CD4-positive, CD25-positive, alpha-beta regulatory T cell (primary cell): Measurements from ENCODE around the gene KRT86. TPM values are rescaled to one million over a fixed set of nuclear protein-coding genes. Genes with fewer than 3 reads are reported as not detected.

Experiments
- ATAC-seq, 2 donors: fragments of 150-1000 bp; cut with Tn5 transposase; one replicate each; pipeline ENCODE4 v1.10.0; 2021; ENCODE audit warnings: low read depth in 2 of 2, moderate number of reproducible peaks in 2 of 2, moderate library complexity in 1 of 2
- DNase-seq, 3 donors: peaks; one replicate each; pipeline versions ENCODE4 v3.0.0 to v3.0.0-alpha.2; 2012 to 2022; ENCODE audit warnings: mixed read lengths in 1 of 3
- H3K27ac ChIP-seq: one replicate; pipeline ENCODE4 v1.7.0; 2013; ENCODE audit warnings: mild to moderate bottlenecking, low read length; ENCODE audit not compliant: insufficient read depth, poor library complexity, severe bottlenecking
- H3K27me3 ChIP-seq: one replicate; pipeline ENCODE4 v1.7.0; 2013; ENCODE audit warnings: low read length; ENCODE audit not compliant: control insufficient read depth, insufficient read depth
- H3K36me3 ChIP-seq: one replicate; pipeline ENCODE4 v1.7.0; 2013; ENCODE audit warnings: mild to moderate bottlenecking, low read length, moderate library complexity; ENCODE audit not compliant: control insufficient read depth, insufficient read depth
- H3K4me1 ChIP-seq: 2 replicates; pipeline ENCODE4 v1.7.0; 2013; ENCODE audit warnings: mild to moderate bottlenecking, low read length; ENCODE audit not compliant: insufficient read depth, control insufficient read depth, poor library complexity, severe bottlenecking
- H3K4me3 ChIP-seq: one replicate; pipeline ENCODE4 v1.7.0; 2013; ENCODE audit warnings: low read depth, mild to moderate bottlenecking, low read length, moderate library complexity
- H3K9me3 ChIP-seq, 2 experiments: 1 replicate in 1 of 2; 2 replicates in 1 of 2; pipeline ENCODE4 v1.7.0; 2013; ENCODE audit warnings: low read length in 2 of 2, mild to moderate bottlenecking in 1 of 2, moderate library complexity in 1 of 2; ENCODE audit not compliant: control insufficient read depth in 2 of 2
- H3K27ac Mint-ChIP-seq, 3 donors: one replicate each; pipeline ENCODE4 v1.8.0; 2020 to 2022; ENCODE audit warnings: mild to moderate bottlenecking in 3 of 3, mixed read lengths in 3 of 3, moderate library complexity in 2 of 3
- H3K27me3 Mint-ChIP-seq: one replicate; pipeline ENCODE4 v1.8.0; 2022; ENCODE audit warnings: mild to moderate bottlenecking, mixed read lengths
- H3K36me3 Mint-ChIP-seq: one replicate; pipeline ENCODE4 v1.8.0; 2020; ENCODE audit warnings: mixed read lengths
- H3K4me1 Mint-ChIP-seq, 4 donors: one replicate each; pipeline ENCODE4 v1.8.0; 2020 to 2022; ENCODE audit warnings: mixed read lengths in 4 of 4, mild to moderate bottlenecking in 1 of 4
- H3K4me3 Mint-ChIP-seq, 4 donors: one replicate each; pipeline ENCODE4 v1.8.0; 2020 to 2022; ENCODE audit warnings: mild to moderate bottlenecking in 4 of 4, mixed read lengths in 4 of 4, moderate library complexity in 3 of 4
- H3K9me3 Mint-ChIP-seq, 7 donors: one replicate each; pipeline ENCODE4 v1.8.0; 2020 to 2022; ENCODE audit warnings: mixed read lengths in 7 of 7, mild to moderate bottlenecking in 3 of 7, moderate library complexity in 2 of 7
- polyA plus RNA-seq, 4 donors: library from polyadenylated mRNA; unstranded; fragments of 300-500 nt; fragmentation: Illumina TruSeq; gene quantifications; one replicate each; pipeline ENCODE4 v1.2.3, GENCODE V29; 2021
- total RNA-seq: library from RNA; stranded (reverse); gene quantifications from one replicate; pipeline ENCODE4 v1.2.3, GENCODE V29; 2022

The KRT86 gene
- total and polyA plus RNA-seq, 5 donors from 2014 or later, result 0.10 TPM; not detected in 4

DNA sequence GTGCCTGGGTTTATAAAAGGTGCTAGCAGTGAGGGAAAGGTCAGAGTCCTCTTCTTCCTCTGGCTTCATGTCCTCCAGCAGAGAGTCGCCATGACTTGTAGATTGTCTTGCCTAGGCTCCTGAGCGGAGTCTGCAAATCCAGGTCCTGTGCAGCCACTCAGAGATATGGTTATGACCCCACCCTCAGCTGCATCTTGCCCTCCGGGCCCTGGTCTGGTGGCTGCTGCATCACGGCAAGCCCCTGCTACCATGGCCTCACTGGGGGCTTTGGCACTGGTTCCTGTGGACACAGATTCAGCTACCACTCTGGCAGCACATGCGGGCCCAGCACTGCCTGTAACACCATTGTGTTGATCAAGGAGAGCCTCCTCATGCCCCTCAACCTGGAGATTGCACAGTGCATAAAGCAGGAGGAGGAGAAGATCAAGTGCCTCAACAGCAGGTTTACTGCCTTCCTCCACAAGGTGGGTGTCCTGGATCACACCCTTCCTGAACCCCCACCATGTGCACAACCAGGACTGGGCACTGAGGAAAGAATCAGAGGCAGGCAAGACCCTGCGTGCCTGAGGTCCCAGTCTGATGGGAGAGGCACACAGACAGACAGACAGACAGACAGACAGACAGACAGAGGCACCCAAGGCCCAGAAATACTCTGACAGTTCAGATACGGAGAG is 10.5 kb upstream of the KRT86 start:
- Histone ChIP-seq H3K27ac (no peak overlapping the region), H3K27me3 (peaks cover 1% of the 10 kb centered on the region), H3K4me1 (no peaks in the 10 kb centered on the region), H3K36me3 (no peaks in the 10 kb centered on the region), H3K4me3 (no peak overlapping the region), H3K9me3 (no peaks in the 10 kb centered on the region)
- H3K36me3 Mint-ChIP-seq, result no peaks in the 10 kb centered on the region
- H3K4me3 Mint-ChIP-seq, result no peak overlapping the region
- peaks cover 0 to 3% (median 0%) of the 10 kb centered on the region in 7 donors for H3K9me3 Mint-ChIP-seq
- H3K27ac Mint-ChIP-seq, result no peak overlapping the region
- ATAC-seq (no peak), DNase-seq (no peak)
- H3K27me3 Mint-ChIP-seq, result peaks cover 34% of the 10 kb centered on the region
- no peaks in the 10 kb centered on the region for H3K4me1 Mint-ChIP-seq

DNA sequence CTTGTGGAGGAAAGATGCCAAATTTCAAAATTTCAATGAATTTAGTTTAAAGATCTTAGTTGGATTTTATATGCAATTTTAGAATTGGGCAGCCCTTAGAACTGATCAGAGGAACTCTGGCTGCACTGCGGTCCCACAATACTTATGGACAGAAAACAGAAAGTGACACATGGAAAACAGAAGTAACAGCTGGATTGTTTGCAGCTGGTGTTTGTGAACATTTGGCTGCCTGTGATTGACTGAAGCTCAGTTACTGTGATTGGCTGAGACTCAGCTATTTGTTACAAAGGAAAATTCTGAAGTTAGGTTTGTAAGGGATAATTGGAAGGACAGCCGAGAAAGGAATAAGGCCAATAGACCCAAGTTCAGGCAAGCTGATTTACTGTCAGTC is 10.0 kb upstream of the KRT86 start:
- H3K36me3 ChIP-seq, result no peaks in the 10 kb centered on the region
- no peak for DNase-seq
- H3K27ac Mint-ChIP-seq, result no peak overlapping the region
- H3K36me3 Mint-ChIP-seq, result no peaks in the 10 kb centered on the region
- H3K9me3 ChIP-seq, result no peaks in the 10 kb centered on the region
- H3K4me3 Mint-ChIP-seq, result no peak overlapping the region
- H3K9me3 Mint-ChIP-seq, result peaks cover 0 to 3% (median 0%) of the 10 kb centered on the region in 7 donors
- ATAC-seq, result no peak
- no peak overlapping the region for H3K27ac ChIP-seq
- peaks cover 1% of the 10 kb centered on the region for H3K27me3 ChIP-seq
- H3K4me1 Mint-ChIP-seq, result no peaks in the 10 kb centered on the region
- no peak overlapping the region for H3K4me3 ChIP-seq
- peaks cover 29% of the 10 kb centered on the region for H3K27me3 Mint-ChIP-seq
- no peaks in the 10 kb centered on the region for H3K4me1 ChIP-seq

DNA sequence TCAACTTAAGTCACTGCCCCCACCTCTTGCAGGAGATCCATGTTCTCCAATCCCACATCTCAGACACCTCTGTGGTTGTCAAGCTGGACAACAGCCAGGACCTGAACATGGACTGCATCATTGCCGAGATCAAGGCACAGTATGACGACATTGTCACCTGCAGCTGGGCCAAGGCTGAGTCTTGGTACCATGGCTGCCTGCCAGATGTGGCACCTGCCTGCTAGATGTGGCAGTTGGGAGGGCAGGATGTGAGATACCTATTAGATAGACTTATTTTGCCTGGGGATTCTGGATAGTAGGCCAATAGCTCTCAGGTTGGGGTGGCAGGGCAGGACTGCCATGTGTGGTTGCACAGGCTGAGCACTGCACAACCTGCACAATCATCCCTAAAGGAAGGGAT is 7.9 kb upstream of the KRT86 start:
- H3K36me3 ChIP-seq, result no peaks in the 10 kb centered on the region
- H3K4me3 ChIP-seq, result no peak overlapping the region
- no peak overlapping the region for H3K27ac ChIP-seq
- H3K4me3 Mint-ChIP-seq, result no peak overlapping the region
- no peaks in the 10 kb centered on the region for H3K27me3 ChIP-seq
- H3K27me3 Mint-ChIP-seq, result peaks cover 12% of the 10 kb centered on the region
- no peaks in the 10 kb centered on the region for H3K4me1 ChIP-seq
- peaks cover 0 to 2% (median 0%) of the 10 kb centered on the region in 7 donors for H3K9me3 Mint-ChIP-seq
- no peaks in the 10 kb centered on the region for H3K9me3 ChIP-seq
- ATAC-seq (no peak), DNase-seq (no peak)
- no peaks in the 10 kb centered on the region for H3K4me1 Mint-ChIP-seq
- H3K27ac Mint-ChIP-seq, result no peak overlapping the region
- no peaks in the 10 kb centered on the region for H3K36me3 Mint-ChIP-seq

DNA sequence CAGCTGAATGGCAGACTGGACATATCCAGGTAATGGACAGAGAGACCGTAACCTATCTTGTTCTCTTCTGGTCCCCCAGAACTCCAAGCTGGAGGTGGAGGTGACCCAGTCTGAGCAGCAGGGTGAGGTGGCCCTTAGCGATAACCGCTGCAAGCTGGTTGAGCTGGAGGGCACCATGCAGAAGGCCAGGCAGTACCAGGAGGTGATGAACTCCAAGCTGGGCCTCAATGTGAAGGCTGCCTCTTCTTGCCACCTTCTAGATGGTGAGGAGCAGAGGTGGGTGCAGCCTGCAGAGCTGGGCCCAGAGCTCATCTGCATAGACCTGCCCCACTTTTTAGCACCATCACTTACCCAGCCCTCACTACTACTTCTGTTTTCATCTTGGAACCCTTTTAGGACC is 7.2 kb upstream of the KRT86 start:
- no peak overlapping the region for H3K27ac Mint-ChIP-seq
- no peaks in the 10 kb centered on the region for H3K36me3 ChIP-seq
- H3K36me3 Mint-ChIP-seq, result no peaks in the 10 kb centered on the region
- peaks cover 5% of the 10 kb centered on the region for H3K27me3 Mint-ChIP-seq
- no peaks in the 10 kb centered on the region for H3K4me1 ChIP-seq
- H3K27ac ChIP-seq, result no peak overlapping the region
- H3K4me3 Mint-ChIP-seq, result no peak overlapping the region
- no peak overlapping the region for H3K4me3 ChIP-seq
- DNase-seq (no peak), ATAC-seq (no peak)
- H3K9me3 ChIP-seq, result no peaks in the 10 kb centered on the region
- H3K4me1 Mint-ChIP-seq, result no peaks in the 10 kb centered on the region
- H3K9me3 Mint-ChIP-seq, result peaks cover 0 to 2% (median 0%) of the 10 kb centered on the region in 7 donors
- no peaks in the 10 kb centered on the region for H3K27me3 ChIP-seq

DNA sequence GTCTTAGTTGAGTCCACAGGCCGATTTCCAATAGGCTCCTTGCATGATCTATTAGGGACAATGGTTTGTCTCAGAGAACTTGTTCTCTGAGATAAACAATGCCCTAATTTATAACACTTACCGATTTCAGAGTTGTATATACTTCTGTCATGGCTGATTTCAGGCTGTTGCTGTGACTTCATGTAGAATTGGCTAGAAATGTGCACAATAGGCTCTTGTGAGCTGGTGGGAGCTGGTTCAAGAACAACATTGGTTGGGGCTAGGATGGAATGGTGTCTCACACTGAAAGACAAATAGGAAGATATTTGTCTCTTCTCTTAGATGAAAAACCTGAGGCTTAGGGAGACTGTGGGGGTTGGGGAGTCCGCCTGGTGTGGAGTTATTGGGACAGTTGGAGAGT is 6.7 kb upstream of the KRT86 start:
- ATAC-seq (no peak), DNase-seq (no peak)
- Histone ChIP-seq H3K27ac (no peak overlapping the region), H3K27me3 (no peaks in the 10 kb centered on the region), H3K36me3 (no peaks in the 10 kb centered on the region), H3K4me1 (no peaks in the 10 kb centered on the region), H3K4me3 (no peak overlapping the region), H3K9me3 (no peaks in the 10 kb centered on the region)
- no peaks in the 10 kb centered on the region for H3K4me1 Mint-ChIP-seq
- H3K36me3 Mint-ChIP-seq, result no peaks in the 10 kb centered on the region
- no peak overlapping the region for H3K27ac Mint-ChIP-seq
- peaks cover 0 to 2% (median 0%) of the 10 kb centered on the region in 7 donors for H3K9me3 Mint-ChIP-seq
- H3K27me3 Mint-ChIP-seq, result peaks cover 4% of the 10 kb centered on the region
- no peak overlapping the region for H3K4me3 Mint-ChIP-seq

DNA sequence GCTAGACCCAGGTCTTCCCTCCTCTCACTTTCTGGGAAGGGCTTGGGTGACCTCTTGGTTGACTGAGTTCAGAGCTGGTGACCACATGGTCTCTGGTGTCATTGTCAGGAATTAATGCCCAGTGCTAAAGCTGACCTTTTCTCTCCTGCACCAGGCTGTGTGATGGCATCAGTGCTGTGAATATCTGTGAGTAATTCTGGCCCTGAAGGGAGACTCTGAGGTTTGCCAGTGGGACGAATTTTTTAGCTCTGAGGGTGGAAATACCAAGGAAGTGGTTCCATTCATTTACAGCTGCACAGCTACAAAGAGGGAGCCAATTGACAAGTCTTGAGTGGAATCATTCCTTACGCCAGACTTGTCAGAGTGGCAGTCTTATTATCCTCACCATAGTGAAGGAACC is 6.2 kb upstream of the KRT86 start:
- Mint-ChIP-seq H3K36me3 (no peaks in the 10 kb centered on the region), H3K27me3 (peaks cover 4% of the 10 kb centered on the region), H3K4me3 (no peak overlapping the region), H3K9me3 (peaks cover 0 to 2% (median 0%) of the 10 kb centered on the region in 7 donors), H3K4me1 (no peaks in the 10 kb centered on the region), H3K27ac (no peak overlapping the region)
- H3K27ac ChIP-seq, result no peak overlapping the region
- no peaks in the 10 kb centered on the region for H3K4me1 ChIP-seq
- H3K9me3 ChIP-seq, result no peaks in the 10 kb centered on the region
- DNase-seq (no peak), ATAC-seq (no peak)
- H3K27me3 ChIP-seq, result no peaks in the 10 kb centered on the region
- no peaks in the 10 kb centered on the region for H3K36me3 ChIP-seq
- no peak overlapping the region for H3K4me3 ChIP-seq

DNA sequence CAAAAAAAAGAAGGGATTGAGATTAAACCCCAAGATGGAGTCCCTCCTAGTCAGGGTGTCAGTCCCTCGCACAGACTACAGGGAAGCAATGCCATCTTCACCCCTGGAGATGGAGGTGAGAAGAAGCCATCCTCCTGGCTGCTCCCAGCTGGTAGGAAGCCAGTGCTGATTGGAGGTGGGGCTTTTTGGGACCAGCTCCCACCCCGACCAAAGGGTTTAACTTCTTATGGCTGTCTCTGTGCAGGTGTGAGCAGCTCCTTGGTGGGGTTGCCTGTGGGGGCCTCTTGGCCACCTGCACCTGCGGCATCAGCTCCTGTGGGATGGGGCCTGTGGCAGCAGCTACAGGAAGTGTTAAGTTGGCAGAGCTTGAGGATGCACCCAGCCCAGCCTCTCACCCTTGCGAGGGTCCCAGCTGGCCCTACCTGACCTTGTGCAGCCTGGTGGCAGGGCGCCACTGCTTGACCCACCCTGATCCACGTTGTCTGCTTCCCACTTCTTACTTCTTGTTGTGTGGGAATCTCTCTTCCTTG is 3.8 kb upstream of the KRT86 start:
- no peak for ATAC-seq
- H3K27me3 Mint-ChIP-seq, result peaks cover 11% of the 10 kb centered on the region
- Histone ChIP-seq H3K4me1 (no peaks in the 10 kb centered on the region), H3K27ac (no peak overlapping the region), H3K36me3 (no peaks in the 10 kb centered on the region), H3K9me3 (no peaks in the 10 kb centered on the region), H3K27me3 (no peaks in the 10 kb centered on the region), H3K4me3 (no peak overlapping the region)
- no peak overlapping the region for H3K4me3 Mint-ChIP-seq
- H3K27ac Mint-ChIP-seq, result no peak overlapping the region
- H3K9me3 Mint-ChIP-seq, result peaks cover 0 to 2% (median 0%) of the 10 kb centered on the region in 7 donors
- no peaks in the 10 kb centered on the region for H3K36me3 Mint-ChIP-seq
- no peaks in the 10 kb centered on the region for H3K4me1 Mint-ChIP-seq
- no peak for DNase-seq

DNA sequence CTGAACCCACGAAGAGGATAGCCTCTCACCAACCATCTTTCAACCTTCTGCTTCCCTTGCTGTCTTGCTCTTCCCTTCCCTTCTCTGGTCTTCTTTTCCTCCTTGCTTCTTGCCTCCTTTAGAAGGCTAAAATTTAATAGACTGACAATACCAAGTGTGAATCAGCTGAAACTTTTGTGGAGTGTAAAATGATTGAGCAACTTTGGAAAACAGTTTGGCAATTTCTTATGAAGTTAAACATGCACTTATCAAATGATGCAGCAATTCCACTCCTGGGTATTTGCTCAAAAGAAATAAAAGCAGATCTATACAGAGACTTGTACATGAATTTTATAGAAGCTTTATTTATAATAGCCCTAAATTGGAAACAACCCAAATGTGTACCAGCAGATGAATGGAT is 3.3 kb upstream of the KRT86 start:
- DNase-seq, result no peak
- no peaks in the 10 kb centered on the region for H3K4me1 Mint-ChIP-seq
- H3K4me3 Mint-ChIP-seq, result no peak overlapping the region
- Histone ChIP-seq H3K27ac (no peak overlapping the region), H3K36me3 (no peaks in the 10 kb centered on the region), H3K27me3 (no peaks in the 10 kb centered on the region), H3K4me1 (no peaks in the 10 kb centered on the region), H3K9me3 (no peaks in the 10 kb centered on the region), H3K4me3 (no peak overlapping the region)
- no peak overlapping the region for H3K27ac Mint-ChIP-seq
- H3K9me3 Mint-ChIP-seq, result peaks cover 0 to 2% (median 0%) of the 10 kb centered on the region in 7 donors
- ATAC-seq, result no peak
- H3K27me3 Mint-ChIP-seq, result peaks cover 11% of the 10 kb centered on the region
- no peaks in the 10 kb centered on the region for H3K36me3 Mint-ChIP-seq
